ENCODE data around the gene EXOC1L.

GRCh38 chr4:55791666-55792065 is 27.9 kb upstream of the EXOC1L start:
- no peak for TF ChIP-seq CTCF (IDR thresholded peaks at IDR 0.05; ENCODE audit: low read depth, low read length, poor library complexity, severe bottlenecking)
- TF ChIP-seq EZH2phosphoT487 (IDR thresholded peaks at IDR 0.05; ENCODE audit: borderline replicate concordance, low read length): no peak
